RPMI8226 (cell line): ENCODE measurements around the gene PLAU.
"Not testable (repeated sequence)": the region's sequence is repeated elsewhere in the genome, so short reads cannot be mapped to it uniquely, and the experiment has no call there.

Experiments used
- DNase-seq: peaks from one replicate; pipeline ENCODE4 v3.0.0-alpha.2; 2015

PLAU gene

GRCh38 chr10:73900064-73900463 is 10.9 kb upstream of the PLAU start:
- DNase-seq: no peak

- DNase-seq: no peak
Measured at GRCh38 chr10:73901261-73901660, 9.7 kb upstream of the PLAU start.

- no peak for DNase-seq
Measured at GRCh38 chr10:73902351-73902750, 8.6 kb upstream of the PLAU start.

GRCh38 chr10:73905256-73906020 is 5.5 kb upstream of the PLAU start:
- no peak for DNase-seq

DNA sequence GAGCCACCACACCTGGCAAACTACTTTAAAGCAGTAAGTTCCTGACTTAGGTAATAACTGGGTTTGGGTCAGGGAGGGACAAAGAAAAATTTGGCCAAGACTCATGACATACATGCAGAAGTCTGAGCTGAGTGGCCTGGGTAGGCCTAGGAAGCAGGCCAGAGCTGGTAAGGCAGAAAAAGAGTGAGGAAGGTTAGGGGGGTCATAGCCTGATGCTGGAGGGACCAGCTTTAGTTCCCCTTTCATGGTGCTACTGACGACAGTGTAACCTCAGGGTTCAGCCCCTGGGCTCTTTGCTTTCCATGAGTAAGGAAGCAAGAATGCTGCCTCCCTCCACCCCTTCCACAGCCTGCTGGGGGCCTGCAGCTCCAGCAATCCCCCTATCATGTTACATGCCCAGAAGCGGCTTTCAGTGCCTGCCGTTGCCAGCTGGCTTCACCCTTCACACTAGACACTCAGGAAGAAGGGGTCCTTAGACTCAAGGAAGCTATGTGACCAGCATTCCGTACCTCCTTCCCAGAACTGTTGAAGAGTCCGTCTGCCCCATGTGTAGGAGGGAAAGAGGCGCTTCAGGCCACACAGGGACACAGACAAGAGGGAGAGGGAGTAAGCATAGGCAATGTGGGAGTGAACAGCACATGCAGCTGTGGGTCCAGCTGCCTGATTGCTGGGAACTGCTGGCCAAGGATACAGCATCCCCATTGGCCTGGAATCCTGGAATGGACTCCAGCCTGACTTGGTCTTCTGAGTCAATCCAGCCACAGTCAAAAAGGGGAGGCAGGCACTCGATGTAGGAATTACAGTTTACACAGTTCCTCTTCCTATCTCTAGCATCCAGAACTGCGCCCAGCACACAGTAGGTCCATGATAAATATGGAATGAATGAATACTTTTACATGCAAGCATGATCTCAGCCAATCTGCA is 4.1 kb upstream of the PLAU start:
- no peak for DNase-seq

GRCh38 chr10:73907841-73908517 is 3.0 kb upstream of the PLAU start:
- no peak for DNase-seq

DNA sequence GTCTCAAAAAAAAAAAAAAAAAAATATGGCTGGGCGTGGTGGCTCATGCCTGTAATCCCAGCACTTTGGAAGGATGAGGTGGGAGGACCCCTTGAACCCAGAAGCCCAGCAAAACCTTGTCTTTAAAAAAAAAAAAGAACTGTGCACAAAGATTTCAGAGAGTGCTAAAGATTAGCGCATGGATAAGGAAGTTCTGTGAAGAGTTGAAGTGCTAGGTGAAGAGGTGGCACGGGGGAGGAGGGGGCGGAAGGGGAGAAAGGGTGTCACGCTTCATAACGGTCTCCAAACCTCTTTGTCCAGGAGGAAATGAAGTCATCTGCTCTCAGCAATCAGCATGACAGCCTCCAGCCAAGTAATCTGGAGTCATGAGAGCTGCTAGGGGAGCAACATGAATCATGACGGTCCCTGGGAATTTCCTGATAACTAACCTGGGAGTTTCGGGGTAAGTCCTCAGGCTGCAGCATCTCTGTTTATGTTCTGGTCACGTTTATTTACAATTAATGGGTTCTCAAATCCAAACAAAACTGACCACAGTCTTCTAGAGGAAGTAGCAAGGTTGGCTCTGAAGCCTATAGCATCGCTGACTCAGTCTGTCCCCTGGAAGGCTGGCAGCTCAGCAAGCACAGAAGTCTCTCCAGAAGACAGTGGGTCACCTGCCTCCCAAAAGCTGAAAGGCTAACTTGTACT is 1.9 kb upstream of the PLAU start:
- DNase-seq: peak; percentile 40

- DNase-seq: no peak
Measured at GRCh38 chr10:73909540-73910115, 1.3 kb upstream of the PLAU start.

- no peak for DNase-seq
Measured at GRCh38 chr10:73910401-73910763, 550 bp upstream of the PLAU start.

DNA sequence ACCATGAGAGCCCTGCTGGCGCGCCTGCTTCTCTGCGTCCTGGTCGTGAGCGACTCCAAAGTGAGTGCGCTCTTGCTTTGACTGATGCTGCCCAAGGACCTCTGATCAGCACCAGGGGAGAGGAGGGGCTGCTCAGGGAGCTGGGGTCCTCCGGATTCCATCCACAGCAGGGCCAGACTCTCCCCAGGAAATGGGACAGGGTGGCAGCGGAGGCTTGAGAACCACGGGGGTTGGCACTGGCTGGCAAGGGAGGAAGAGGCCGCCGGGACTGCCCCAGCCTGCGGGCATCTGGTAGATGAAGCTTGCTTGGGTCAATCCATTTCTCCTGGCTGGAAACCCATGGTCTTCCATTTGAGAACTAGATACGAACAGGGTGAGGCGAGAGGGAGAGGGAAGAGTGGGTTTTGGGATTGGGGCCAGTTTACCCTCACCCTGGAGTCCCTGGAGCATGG is 647 bp downstream of the PLAU start:
- DNase-seq: no peak

GRCh38 chr10:73914036-73914435 is 3.1 kb downstream of the PLAU start:
- no peak for DNase-seq

DNA sequence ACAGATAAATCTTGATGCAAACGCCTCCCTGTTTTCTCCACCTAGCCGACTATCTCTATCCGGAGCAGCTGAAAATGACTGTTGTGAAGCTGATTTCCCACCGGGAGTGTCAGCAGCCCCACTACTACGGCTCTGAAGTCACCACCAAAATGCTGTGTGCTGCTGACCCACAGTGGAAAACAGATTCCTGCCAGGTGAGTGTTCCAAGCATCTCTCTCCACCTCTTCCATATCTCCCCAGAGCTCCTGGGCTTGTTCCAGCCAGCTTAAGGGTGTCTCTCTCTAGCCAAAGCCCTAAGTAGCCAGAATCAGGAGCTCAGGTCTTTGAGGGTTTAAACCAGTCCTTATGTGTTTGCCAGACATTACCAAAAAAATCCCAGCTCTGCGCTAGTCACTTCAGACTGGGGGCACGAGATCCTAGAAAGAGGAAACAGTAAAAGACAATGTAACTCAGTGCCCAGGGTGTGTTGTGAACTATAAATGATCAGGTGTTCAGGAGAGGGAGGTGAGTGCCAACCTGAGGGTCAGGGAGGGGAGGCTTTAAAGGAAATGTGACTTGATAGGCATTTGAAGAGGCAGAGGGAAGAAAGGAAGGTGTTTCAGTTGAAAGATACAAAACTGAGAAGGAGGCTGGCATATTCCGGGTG is 4.4 kb downstream of the PLAU start:
- DNase-seq: no peak

GRCh38 chr10:73916761-73917470 is 6.0 kb downstream of the PLAU start:
- peak; percentile 42 for DNase-seq

DNA sequence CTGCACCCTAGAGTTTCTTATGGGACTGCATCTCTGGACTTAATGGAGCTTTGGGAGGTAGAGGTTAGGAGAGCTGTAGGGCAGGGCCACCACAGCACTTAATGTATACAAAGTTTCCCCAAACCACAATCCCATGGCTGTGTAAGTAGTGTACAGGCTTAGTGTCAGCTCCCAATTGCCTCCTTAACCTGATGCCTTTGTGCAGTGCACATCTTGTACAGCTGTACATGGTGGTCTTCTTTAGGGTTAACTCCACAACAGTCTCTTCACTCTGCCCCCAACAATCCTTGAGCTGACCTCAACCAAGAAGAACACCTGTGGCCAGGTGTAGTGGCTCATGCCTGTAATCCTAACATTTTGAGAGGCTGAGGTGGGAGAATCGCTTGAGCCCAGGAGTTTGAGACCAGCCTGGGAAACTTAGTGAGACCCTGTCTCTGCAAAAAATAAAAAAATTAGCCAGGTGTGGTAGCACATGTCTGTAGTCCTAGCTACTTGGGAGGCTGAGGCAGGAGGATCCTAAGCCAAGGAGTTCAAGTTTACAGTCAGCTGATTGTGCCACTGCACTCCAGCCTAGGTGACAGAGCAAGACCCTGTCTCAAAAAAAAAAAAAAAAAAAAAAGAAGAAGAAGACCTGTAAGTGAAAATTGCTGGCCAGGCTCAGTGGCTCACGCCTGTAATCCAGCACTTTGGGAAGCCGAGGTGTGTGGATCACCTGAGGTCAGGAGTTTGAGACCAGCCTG is 6.8 kb downstream of the PLAU start:
- no peak for DNase-seq

- DNase-seq: not testable (repeated sequence)
Measured at GRCh38 chr10:73919481-73919880, 8.5 kb downstream of the PLAU start.

GRCh38 chr10:73920089-73920488 is 9.2 kb downstream of the PLAU start:
- peak; percentile 74 for DNase-seq

DNA sequence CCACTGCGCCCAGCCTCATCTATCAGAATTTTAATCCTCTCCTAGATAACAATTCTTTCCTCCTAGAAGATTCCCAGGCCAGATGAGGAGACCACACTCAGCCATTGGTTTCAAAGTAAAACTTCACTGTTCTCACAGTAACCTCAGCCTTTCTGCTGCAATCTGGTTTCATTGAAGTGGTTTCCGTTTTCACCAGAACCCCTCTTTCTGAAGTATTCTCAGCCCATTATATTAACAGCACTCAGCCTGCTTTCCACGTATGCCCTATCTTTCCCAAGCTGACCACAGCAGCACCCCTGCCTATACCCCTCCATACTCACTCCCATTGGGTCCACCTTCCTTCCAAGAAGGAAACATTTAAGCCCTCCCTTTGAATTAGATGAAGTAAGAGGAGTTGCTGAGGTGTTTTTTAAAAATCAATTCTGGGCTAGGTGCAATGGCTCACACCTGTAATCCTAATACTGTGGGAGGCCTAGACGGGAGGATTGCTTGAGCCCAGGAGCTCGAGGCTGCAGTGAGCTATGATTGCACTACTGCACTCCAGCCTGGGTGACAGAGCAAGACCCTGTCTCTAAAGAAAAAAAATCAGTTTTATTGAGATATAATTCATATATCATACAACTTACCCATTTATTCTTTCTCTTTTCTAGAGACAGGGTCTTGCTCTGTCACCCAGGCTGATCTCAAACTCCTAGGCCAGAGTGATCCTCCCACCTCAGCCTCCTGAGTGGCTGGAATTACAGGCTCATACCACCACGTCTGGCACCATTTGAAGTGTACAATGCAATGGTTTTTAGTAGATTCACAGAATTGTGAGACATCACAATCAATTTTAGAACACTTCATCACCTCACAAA is 11.3 kb downstream of the PLAU start:
- no peak for DNase-seq

- DNase-seq: no peak
Measured at GRCh38 chr10:73922864-73923133, 11.9 kb downstream of the PLAU start.

DNA sequence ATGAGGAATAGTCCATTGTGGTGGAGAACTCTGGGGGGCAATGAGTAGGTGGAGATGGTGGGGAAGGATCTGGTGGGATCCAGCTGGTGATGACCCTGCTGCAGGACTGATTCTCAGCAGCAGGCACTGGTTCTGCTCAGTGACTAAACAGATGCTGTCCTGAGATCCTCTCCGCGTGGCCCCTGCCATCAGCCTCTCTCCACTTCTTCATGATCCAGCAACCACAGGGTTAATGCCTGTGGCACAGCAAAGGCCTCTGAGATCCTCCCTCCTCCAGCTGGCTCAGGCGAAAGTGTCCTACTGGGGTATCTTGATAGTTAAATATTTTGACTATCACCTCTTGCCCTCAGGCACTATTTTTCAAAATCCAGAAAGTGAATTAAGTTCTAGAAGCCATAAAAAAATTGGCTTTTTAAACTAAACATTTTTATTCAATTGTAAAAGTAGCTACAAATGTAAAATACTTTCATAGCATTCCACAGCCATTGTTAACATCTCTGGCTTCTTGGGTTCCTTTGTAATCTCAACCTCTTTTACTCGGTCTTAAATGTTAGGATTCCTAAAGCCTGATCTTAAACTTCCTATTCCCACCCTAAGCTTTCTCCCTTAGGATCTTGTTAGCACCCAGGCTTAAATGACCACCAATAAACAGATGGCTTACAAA is 13.1 kb downstream of the PLAU start:
- DNase-seq: no peak
